Esophagus squamous epithelium (tissue), 4 donors: ENCODE measurements around the gene LEKR1.

Experiments
- CTCF ChIP-seq, 6 experiments: fragments of 450-650 bp in 4 of 6; fragments of 200-600 bp in 2 of 6; sonication (generic) in 2 of 6; IDR thresholded peaks; one replicate each; pipeline ENCODE4 v1.5.1; 2016 to 2019; ENCODE audit warnings: antibody characterized with exemption in 6 of 6, mild to moderate bottlenecking in 4 of 6, moderate library complexity in 4 of 6
- POLR2A ChIP-seq, 4 donors: fragments of 450-650 bp; IDR thresholded peaks; one replicate each; pipeline ENCODE4 v1.6.1; 2017; ENCODE audit warnings: antibody characterized with exemption in 4 of 4, mild to moderate bottlenecking in 4 of 4, moderate library complexity in 3 of 4

GRCh38 chr3:156818273-156818651 is 7.9 kb upstream of the LEKR1 start:
- TF ChIP-seq CTCF (IDR thresholded peaks at IDR 0.05) (no peak), POLR2A (IDR thresholded peaks at IDR 0.05) (no peak)
